ENCODE data around the gene CRAMP1. TPM values are rescaled to one million over a fixed set of nuclear protein-coding genes. Genes with fewer than 3 reads are reported as not detected.
A peak's percentile ranks its signal among the peaks of the same experiment; 100 is the strongest.

CRAMP1 gene
- total RNA-seq, 4 donors from 2014 or later = 11.6 to 30.6 (median 17.8) TPM

DNA sequence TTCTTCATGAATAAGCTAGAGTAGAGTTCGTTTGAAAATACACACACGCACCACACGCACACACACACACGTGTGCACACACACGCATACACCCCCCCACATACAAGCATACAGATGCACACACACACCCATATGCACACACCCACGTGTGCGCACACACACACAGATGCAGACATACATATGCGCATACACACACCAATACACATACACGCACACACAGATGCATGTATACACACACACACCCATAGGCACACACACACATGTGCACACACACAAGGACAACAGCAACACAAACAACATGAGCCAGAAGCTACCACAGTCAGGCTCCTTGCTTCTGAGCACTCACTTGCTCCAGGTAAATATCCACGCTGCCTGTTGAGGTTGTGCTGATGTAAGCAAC lies 5.4 kb upstream of the CRAMP1 start:
- peaks cover 0 to 2% (median 0%) of the 10 kb centered on the region in 4 donors for H3K9me3 ChIP-seq
- no peak for DNase-seq (ENCODE audit: low spot score in 2 of 2)
- H3K27ac ChIP-seq = no peak overlapping the region
- H3K4me3 ChIP-seq = no peak overlapping the region
- peaks cover 0 to 55% (median 0%) of the 10 kb centered on the region in 3 donors for H3K36me3 ChIP-seq
- peaks cover 0 to 26% (median 18%) of the 10 kb centered on the region in 4 donors for H3K4me1 ChIP-seq
- 93 to 95% methylated on average over 10 of the region's 10 CpGs for WGBS, 2 donors
- H3K27me3 ChIP-seq = no peaks in the 10 kb centered on the region
- TF ChIP-seq EP300 (IDR thresholded peaks at IDR 0.05) (no peak), CTCF (IDR thresholded peaks at IDR 0.05) (no peak), POLR2A (IDR thresholded peaks at IDR 0.05) (no peak)

GRCh38 chr16:1607971-1608370 lies 4.2 kb upstream of the CRAMP1 start:
- peaks cover 0 to 30% (median 19%) of the 10 kb centered on the region in 4 donors for H3K4me1 ChIP-seq
- H3K4me3 ChIP-seq = no peak overlapping the region
- no peaks in the 10 kb centered on the region for H3K27me3 ChIP-seq
- DNase-seq (ENCODE audit: low spot score in 2 of 2) = no peak
- H3K36me3 ChIP-seq = peaks cover 0 to 43% (median 0%) of the 10 kb centered on the region in 3 donors
- TF ChIP-seq EP300 (IDR thresholded peaks at IDR 0.05) = no peak
- no peak for TF ChIP-seq CTCF (IDR thresholded peaks at IDR 0.05)
- TF ChIP-seq POLR2A (IDR thresholded peaks at IDR 0.05) = no peak
- H3K9me3 ChIP-seq = peaks cover 0 to 2% (median 0%) of the 10 kb centered on the region in 4 donors
- H3K27ac ChIP-seq = no peak overlapping the region
- 87 to 91% methylated on average over 6 of the region's 6 CpGs for WGBS, 2 donors

- H3K9me3 ChIP-seq = peaks cover 0 to 2% (median 0%) of the 10 kb centered on the region in 4 donors
- H3K4me1 ChIP-seq = peaks cover 0 to 45% (median 28%) of the 10 kb centered on the region in 4 donors
- peak overlapping the region; percentile 37 to 89 (median 82) for H3K27ac ChIP-seq
- H3K27me3 ChIP-seq = no peaks in the 10 kb centered on the region
- peak; percentile 76 to 84 for DNase-seq (ENCODE audit: low spot score in 2 of 2)
- peaks cover 0 to 27% (median 0%) of the 10 kb centered on the region in 3 donors for H3K36me3 ChIP-seq
- H3K4me3 ChIP-seq = peak overlapping the region; percentile 64 to 85 (median 70)
- WGBS, 2 donors = 0 to 1% methylated on average over 42 to 68 of the region's 90 CpGs
- TF ChIP-seq POLR2A (IDR thresholded peaks at IDR 0.05) (peak in 1 of 2 donors; percentile 5), CTCF (IDR thresholded peaks at IDR 0.05) (peak in 2 of 5 experiments; percentile 12 to 27), EP300 (IDR thresholded peaks at IDR 0.05) (peak; percentile 45 to 72)
Measured at GRCh38 chr16:1610071-1610898, 1.9 kb upstream of the CRAMP1 start.

GRCh38 chr16:1610899-1611632 lies 1.1 kb upstream of the CRAMP1 start:
- Histone ChIP-seq H3K27ac (peak overlapping the region; percentile 37 to 89 (median 82)), H3K36me3 (peaks cover 0 to 20% (median 0%) of the 10 kb centered on the region in 3 donors), H3K9me3 (peaks cover 0 to 2% (median 0%) of the 10 kb centered on the region in 4 donors), H3K4me1 (peaks cover 0 to 52% (median 36%) of the 10 kb centered on the region in 4 donors), H3K4me3 (peak overlapping the region; percentile 64 to 85 (median 70)), H3K27me3 (no peaks in the 10 kb centered on the region)
- DNase-seq (ENCODE audit: low spot score in 2 of 2) = no peak
- TF ChIP-seq EP300 (IDR thresholded peaks at IDR 0.05) = peak in 1 of 2 donors; percentile 5
- no peak for TF ChIP-seq POLR2A (IDR thresholded peaks at IDR 0.05)
- peak in 1 of 5 experiments; percentile 2 for TF ChIP-seq CTCF (IDR thresholded peaks at IDR 0.05)
- 4 to 5% methylated on average over 25 to 46 of the region's 60 CpGs for whole genome bisulfite sequencing, 2 donors

Measured in tibial nerve (tissue), 4 donors.